NCI-H2227 treated with DMSO at 0.1 percent for 48 hours (cell line): ENCODE measurements around the gene ZDHHC6.
"Not testable (repeated sequence)": the region's sequence is repeated elsewhere in the genome, so short reads cannot be mapped to it uniquely, and the experiment has no call there.

Experiments
- DNase-seq: peaks from one replicate; lab custom pipeline; 2025; lab: John Stamatoyannopoulos, UW

ZDHHC6 gene

GRCh38 chr10:112446855-112447619 lies at the start of gene ZDHHC6, which contains the start of gene VTI1A:
Gene ZDHHC6 (minus strand): TSS chr10:112446914. CDS start chr10:112445436, 1,478 bp downstream.
Gene VTI1A (plus strand): TSS chr10:112447215. CDS start chr10:112447374, 159 bp downstream.
- DNase-seq: peak; percentile 87

GRCh38 chr10:112492736-112493135 lies 46.0 kb upstream of the ZDHHC6 start:
- no peak for DNase-seq

GRCh38 chr10:112491144-112491543 lies 44.4 kb upstream of the ZDHHC6 start:
- no peak for DNase-seq

GRCh38 chr10:112490545-112490944 lies 43.8 kb upstream of the ZDHHC6 start:
- DNase-seq: peak; percentile 13

- no peak for DNase-seq
These were observed 41.2 kb upstream of the ZDHHC6 start for GRCh38 chr10:112487964-112488363.

GRCh38 chr10:112484399-112484798 lies 37.7 kb upstream of the ZDHHC6 start:
- DNase-seq: no peak

GRCh38 chr10:112481602-112482001 lies 34.9 kb upstream of the ZDHHC6 start:
- no peak for DNase-seq

GRCh38 chr10:112475575-112476218 lies 29.0 kb upstream of the ZDHHC6 start:
- DNase-seq: no peak

- DNase-seq: peak; percentile 11
These were observed 25.3 kb upstream of the ZDHHC6 start for GRCh38 chr10:112471878-112472487.

GRCh38 chr10:112467541-112468075 lies 20.9 kb upstream of the ZDHHC6 start:
- DNase-seq: no peak

- DNase-seq: no peak
These were observed 20.1 kb upstream of the ZDHHC6 start for GRCh38 chr10:112466802-112467201.

- no peak for DNase-seq
These were observed 18.7 kb upstream of the ZDHHC6 start for GRCh38 chr10:112465299-112465883.

- not testable (repeated sequence) for DNase-seq
These were observed 17.4 kb upstream of the ZDHHC6 start for GRCh38 chr10:112464074-112464473.

GRCh38 chr10:112461029-112461887 lies 14.5 kb upstream of the ZDHHC6 start:
- DNase-seq: no peak

GRCh38 chr10:112460366-112460765 lies 13.7 kb upstream of the ZDHHC6 start:
- no peak for DNase-seq

- DNase-seq: no peak
These were observed 9.8 kb upstream of the ZDHHC6 start for GRCh38 chr10:112456533-112456932.

GRCh38 chr10:112454910-112455779 lies 8.4 kb upstream of the ZDHHC6 start:
- DNase-seq: no peak

GRCh38 chr10:112448888-112449287 lies 2.2 kb upstream of the ZDHHC6 start:
- DNase-seq: no peak

- DNase-seq: no peak
These were observed 860 bp upstream of the ZDHHC6 start for GRCh38 chr10:112447620-112447928.

GRCh38 chr10:112446055-112446854 lies 459 bp downstream of the ZDHHC6 start:
- DNase-seq: peak; percentile 0
